Stimulated activated CD4-positive, alpha-beta T cell treated with anti-CD3 and anti-CD28 coated beads, TNF-alpha, amount 100 ng/mL, for 48 hours (primary cell): Measurements from ENCODE around the gene POLR2F.

Experiments used
- DNase-seq, 3 donors: peaks; one replicate each; pipeline ENCODE4 v3.0.0-alpha.2; 2020; ENCODE audit warnings: low read depth in 3 of 3

The POLR2F gene

GRCh38 chr22:37982151-37982785, 28.8 kb downstream of the POLR2F start:
- no peak for DNase-seq

DNA sequence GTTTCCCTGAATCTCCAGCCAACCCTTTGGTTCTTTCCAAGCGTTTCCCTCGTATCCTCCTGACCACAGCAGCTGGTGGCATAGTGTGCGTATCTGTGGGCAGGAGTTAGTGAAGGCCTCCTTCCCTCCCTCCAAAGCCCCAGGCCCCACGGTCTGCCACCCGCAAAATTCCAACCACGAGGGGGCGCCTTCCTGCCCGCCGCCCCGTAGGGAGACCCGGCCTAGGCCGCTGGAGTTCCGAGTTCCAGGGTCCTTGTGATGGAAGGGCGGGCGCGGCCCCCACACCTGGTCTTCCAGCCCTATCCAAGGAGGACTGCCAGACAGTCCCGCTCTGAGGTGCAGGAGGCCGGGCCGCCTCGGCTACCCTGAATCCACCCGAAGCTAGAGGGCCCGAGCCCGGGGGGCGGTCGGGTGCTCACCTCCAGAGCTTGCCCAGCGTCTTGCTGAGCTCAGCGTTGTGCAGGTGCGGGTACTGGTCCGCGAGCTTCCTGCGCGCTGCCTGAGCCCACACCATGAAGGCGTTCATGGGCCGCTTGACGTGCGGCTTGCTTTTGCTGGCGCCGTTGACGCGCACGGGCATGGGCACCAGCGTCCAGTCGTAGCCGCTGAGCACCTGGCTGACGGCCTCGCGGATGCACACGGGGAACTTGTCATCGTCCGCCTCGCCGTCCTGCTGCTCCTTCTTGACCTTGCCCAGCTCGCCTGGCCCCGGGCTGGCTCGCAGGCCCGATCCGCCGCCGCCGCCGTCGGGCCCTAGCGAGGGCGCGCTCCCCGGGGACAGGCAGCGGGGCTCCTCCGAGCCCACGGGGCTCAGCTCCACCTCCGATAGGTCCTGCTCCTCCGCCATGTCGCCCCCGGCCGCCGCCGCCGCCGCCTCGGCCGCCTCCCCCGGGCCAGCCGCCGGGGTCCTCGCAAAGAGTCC, 29.7 kb downstream of the POLR2F start:
- DNase-seq, result no peak

DNA sequence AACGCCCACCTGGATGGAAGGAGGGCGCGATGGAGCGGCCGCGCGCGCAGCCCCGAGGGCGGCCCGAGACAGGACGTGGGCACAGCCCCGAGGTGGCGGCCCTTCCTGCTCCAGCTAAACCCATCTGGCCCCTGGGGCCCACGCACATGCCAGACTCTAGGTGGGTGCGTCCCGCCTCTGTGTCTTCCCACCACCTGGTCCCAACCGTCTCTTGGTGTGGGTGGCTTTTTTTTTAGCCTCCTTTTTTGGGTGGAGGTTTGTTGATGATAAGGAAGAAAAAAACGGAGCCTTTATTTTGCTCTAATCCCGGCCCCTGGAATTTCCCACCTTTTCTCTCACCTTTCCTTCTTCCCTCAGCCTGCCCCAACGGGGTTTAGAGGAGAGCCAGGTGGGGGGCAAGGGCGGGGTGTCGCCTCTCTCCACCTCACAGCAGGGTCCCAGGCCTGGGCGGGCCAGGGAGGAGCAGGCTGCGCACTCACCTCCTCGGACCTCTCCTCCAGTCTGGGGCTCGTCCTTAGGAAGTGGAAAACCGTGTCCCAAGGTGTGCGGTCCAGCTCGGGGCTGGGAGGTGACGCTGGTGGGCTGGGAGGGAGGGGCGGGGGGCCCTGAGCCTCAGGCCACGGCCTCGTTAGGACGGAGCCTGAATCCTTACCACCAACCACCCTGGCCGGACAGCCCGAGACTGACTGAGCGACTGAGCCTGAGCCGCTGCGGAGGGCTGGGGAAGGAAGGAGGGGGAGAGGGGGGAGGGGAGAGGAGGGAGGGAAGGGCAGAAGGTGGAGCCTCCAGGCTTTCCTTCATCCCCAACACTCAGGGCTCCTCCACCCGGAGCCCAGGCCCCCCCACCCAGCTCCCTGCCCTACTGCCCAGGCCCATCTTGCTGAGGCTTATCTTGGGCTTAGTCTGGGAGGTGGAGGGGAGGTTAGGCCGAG, 30.6 kb downstream of the POLR2F start, which contains the start of gene SOX10:
Gene SOX10, minus strand, starts transcription at position 696 of the 932 bp plus-strand sequence. CDS start 771 bp downstream, outside the sequence.
- no peak for DNase-seq

- DNase-seq, result no peak
These were observed 31.6 kb downstream of the POLR2F start for GRCh38 chr22:37985050-37985585.

GRCh38 chr22:37985751-37986281, 32.3 kb downstream of the POLR2F start:
- no peak for DNase-seq

GRCh38 chr22:37986371-37986770, 32.9 kb downstream of the POLR2F start:
- no peak for DNase-seq

DNA sequence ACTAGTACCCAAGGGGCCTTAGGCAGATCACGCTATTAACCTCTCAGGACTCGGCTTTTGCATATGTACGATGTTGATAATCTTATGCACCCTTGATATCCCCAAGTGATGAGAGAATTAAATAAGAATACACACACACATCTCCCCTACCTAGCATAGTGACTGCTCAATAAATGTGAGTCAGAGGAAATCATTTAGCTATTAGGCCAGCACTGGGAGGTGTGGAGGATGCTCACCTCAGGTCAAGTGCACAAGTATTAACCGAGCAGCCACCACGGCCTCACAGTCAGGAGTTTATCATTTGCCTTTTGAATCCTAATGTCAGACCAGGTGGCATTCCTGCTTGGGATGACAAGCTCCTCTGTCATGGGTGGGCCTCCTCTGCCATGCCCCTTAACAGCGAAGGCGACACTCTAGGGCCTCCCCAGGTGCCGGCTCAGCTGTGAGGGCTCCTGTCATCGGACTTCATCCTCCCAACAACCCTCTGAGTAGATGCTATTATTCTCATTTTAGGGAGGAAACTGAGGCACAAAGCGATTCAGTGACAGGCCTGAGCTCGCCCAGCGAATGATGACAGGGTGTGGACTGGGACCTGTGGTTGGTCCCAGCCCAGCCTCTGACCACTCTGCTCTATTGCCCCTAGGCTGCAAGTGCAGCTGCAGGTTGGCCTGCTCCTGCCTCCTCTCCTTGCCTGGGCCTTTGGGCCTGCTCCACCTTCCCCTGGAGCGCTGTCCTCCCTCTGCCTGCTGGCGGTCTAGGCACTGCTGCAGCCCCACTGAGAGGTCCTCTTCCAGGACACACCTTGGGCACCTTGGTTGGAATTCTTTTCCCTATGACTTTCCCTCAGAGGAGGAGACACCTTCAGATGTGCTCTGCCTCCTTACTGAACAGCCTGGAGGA, 35.9 kb downstream of the POLR2F start:
- DNase-seq, result no peak

- DNase-seq, result no peak
These were observed 36.8 kb downstream of the POLR2F start for GRCh38 chr22:37990301-37990700.

DNA sequence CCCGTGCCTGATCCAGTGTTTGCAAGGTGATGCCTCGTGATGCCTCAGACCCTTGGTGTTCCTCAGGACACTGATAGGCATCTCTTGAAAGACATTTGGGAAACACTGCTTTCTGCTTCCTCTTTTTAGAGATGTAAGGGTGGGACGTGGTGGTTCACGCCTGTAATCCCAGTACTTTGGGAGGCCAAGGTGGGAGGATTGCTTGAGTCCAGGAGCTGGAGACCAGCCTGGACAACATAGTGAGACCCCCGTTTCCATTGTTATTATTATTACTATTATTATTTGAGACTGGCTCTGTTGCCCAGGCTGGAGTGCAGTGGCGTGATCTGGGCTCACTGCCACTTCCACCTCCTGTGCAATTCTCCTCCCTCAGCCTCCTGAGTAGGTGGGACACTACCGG, 37.4 kb downstream of the POLR2F start:
- DNase-seq, result no peak

- DNase-seq, result no peak
These were observed 38.4 kb downstream of the POLR2F start for GRCh38 chr22:37991731-37992442.

DNA sequence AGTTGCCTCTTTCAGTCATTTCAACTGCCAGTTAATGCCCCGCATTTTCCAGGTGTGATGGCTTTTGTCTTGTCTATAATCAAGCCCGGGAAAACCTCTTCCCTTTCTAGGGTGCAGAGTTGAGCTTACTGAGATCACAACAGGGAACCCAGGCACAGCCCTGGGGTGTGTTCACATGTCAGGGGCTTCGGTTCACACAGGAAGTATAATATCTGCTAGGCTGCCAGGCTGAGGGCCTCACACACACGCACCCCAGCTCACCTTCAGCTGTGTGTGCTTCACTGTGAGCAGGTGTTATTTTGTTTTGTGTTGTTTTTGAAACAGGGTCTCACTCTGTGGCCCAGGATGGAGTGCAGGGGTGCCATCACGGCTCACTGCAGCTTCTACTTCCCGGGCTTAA, 40.5 kb downstream of the POLR2F start:
- DNase-seq, result no peak

DNA sequence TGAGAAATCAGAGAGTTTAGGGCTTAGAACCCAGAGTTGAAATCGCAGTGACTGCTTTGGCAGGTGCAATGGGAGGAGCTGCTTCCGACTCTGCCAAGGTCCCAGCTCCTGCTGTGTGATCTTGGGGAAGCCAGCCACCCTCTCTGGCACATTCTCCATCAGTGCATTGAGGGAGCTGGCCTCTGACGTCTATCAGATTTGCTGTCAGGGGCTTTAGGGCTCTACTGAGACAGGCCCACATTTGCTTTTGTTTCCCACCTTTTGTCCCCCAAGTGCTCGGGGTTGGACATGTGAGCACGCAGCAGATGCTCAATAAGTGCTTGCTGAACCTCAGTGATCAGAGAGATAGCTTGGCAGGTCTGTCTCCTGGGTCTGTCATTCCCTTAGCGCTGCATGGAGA, 41.5 kb downstream of the POLR2F start:
- no peak for DNase-seq

DNA sequence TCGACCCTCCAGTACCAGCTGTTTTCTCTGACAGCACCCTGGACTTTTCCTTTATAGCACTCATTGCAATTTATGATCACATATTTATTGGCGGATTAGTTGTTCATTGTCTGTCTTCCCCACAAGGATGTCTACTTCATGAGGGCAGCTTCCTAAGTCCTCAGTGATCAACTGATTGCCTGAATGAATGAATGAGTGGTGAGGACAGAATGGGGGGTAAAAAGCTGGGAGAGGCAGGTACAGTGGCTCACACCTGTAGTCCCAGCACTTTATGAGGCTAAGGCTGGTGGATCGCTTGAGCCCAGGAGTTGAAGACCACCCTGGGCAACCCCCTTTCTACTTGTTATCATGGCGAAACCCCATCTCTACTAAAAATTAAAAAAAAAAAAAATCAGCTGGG, 42.0 kb downstream of the POLR2F start:
- no peak for DNase-seq

DNA sequence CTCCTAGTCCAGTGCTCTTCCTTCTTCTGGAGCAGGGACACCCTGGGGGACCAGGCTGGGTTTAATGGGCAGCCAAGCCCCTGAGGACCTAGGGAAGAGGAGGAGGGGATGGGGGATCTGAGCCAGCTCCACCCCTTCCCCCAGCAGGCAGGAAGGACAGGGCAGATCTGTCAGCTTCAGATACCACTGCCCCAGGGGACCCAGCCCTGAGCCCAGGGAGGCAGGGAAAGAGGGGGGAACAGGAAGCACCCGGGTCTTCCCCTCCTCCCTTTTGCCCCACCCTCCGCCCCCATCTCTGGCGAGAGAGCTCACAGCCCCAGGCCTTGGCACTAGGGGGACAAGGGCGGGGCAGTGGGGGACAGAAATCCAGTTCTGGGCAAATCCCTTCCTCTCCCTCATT, 42.6 kb downstream of the POLR2F start:
- DNase-seq, result no peak

GRCh38 chr22:37996515-37997246, 43.2 kb downstream of the POLR2F start:
- no peak for DNase-seq

GRCh38 chr22:37998543-37998942, 45.0 kb downstream of the POLR2F start:
- DNase-seq, result no peak

- no peak for DNase-seq
These were observed 45.7 kb downstream of the POLR2F start for GRCh38 chr22:37999236-37999635.

GRCh38 chr22:37999640-38000272, 46.3 kb downstream of the POLR2F start:
- no peak for DNase-seq

DNA sequence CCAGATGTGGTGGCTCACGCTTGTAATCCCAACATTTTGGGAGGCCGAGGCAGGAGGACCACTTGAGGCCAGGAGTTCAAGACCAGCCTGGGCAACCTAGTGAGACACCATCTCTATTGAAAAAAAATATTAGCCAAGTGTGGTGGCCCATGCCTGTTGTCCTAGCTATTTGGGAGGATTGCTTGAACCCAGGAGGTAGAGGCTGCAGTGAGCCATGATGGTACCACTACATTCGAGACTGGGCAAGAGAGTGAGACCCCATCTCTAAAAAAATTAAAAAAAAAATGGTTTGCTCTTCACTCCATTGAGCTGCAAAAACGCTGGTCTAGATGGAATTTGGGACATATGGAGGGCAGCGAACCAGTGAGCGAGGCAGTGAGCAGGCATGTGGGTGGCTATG, 52.4 kb downstream of the POLR2F start:
- DNase-seq, result no peak
